DOHH2 (cell line): Measurements from ENCODE around the gene SMG6.
A peak's percentile ranks its signal among the peaks of the same experiment; 100 is the strongest.

Experiments
- EZH2phosphoT487 ChIP-seq: fragments of 200-600 bp; sonication (generic); IDR thresholded peaks from 2 replicates; pipeline ENCODE4 v1.6.1; 2017; ENCODE audit warnings: borderline replicate concordance, mild to moderate bottlenecking, antibody characterized with exemption, low read length, moderate library complexity, mixed read lengths
- TF ChIP-seq, protein P1 (sequence below): fragments of 200-600 bp; sonication (generic); IDR thresholded peaks from one replicate; pipeline ENCODE4 v1.5.1; 2014; ENCODE audit warnings: antibody characterized with exemption, mild to moderate bottlenecking, low read depth, low read length; ENCODE audit not compliant: poor library complexity, severe bottlenecking

GRCh38 chr17:2030779-2031163 lies 272.8 kb downstream of the SMG6 start:
- TF ChIP-seq, protein P1, sequence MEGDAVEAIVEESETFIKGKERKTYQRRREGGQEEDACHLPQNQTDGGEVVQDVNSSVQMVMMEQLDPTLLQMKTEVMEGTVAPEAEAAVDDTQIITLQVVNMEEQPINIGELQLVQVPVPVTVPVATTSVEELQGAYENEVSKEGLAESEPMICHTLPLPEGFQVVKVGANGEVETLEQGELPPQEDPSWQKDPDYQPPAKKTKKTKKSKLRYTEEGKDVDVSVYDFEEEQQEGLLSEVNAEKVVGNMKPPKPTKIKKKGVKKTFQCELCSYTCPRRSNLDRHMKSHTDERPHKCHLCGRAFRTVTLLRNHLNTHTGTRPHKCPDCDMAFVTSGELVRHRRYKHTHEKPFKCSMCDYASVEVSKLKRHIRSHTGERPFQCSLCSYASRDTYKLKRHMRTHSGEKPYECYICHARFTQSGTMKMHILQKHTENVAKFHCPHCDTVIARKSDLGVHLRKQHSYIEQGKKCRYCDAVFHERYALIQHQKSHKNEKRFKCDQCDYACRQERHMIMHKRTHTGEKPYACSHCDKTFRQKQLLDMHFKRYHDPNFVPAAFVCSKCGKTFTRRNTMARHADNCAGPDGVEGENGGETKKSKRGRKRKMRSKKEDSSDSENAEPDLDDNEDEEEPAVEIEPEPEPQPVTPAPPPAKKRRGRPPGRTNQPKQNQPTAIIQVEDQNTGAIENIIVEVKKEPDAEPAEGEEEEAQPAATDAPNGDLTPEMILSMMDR = peak; percentile 72
- TF ChIP-seq EZH2phosphoT487 = no peak
